Panc1 (cell line): ENCODE measurements around the gene PLCD4. TPM values are rescaled to one million over a fixed set of nuclear protein-coding genes. Genes with fewer than 3 reads are reported as not detected.
A peak's percentile ranks its signal among the peaks of the same experiment; 100 is the strongest.

Experiments
- ATAC-seq: fragments of 200-7000 bp; cut with Tn5 transposase; 2 replicates; pipeline ENCODE4 v1.9.1; 2020; ENCODE audit warnings: mild to moderate bottlenecking, moderate library complexity
- BruUV-seq: library from RNA; stranded (reverse); fragments of 400-500 nt; replicated peaks from 2 replicates; lab custom pipeline; 2021; lab: Mats Ljungman, UMichigan
- CTCF ChIA-PET: fragments of 300-600 bp; sonication (Branson Sonifier 250); formaldehyde crosslinking; loops from one replicate; lab custom pipeline; 2022; ENCODE audit warnings: antibody characterized with exemption; lab: Charles Lee
- POLR2A ChIA-PET: fragments of 300-600 bp; sonication (Branson Sonifier 250); formaldehyde crosslinking; loops from one replicate; lab custom pipeline; 2022; ENCODE audit warnings: antibody characterized with exemption; lab: Charles Lee
- DNase-seq: peaks from one replicate; pipeline ENCODE4 v3.0.0-alpha.2; 2010; ENCODE audit warnings: low read depth, low spot score
- H3K27ac ChIP-seq: 2 replicates; pipeline ENCODE4 v1.5.1; 2011; ENCODE audit warnings: mild to moderate bottlenecking, low read length, inconsistent platforms
- H3K27me3 ChIP-seq: fragments of 200-500 bp; sonication (Bioruptor generic); 2 replicates; pipeline ENCODE4 v1.6.0; 2014; ENCODE audit warnings: low read length, inconsistent platforms; ENCODE audit not compliant: control insufficient read depth, insufficient read depth
- H3K36me3 ChIP-seq: fragments of 200-500 bp; sonication (Bioruptor generic); 2 replicates; pipeline ENCODE4 v1.5.1; 2014; ENCODE audit warnings: inconsistent platforms, mild to moderate bottlenecking, low read length, moderate library complexity; ENCODE audit not compliant: control insufficient read depth, insufficient read depth
- H3K4me1 ChIP-seq: 2 replicates; pipeline ENCODE4 v1.5.1; 2011; ENCODE audit warnings: inconsistent platforms, mild to moderate bottlenecking, low read length, moderate library complexity; ENCODE audit not compliant: control insufficient read depth, insufficient read depth
- H3K4me3 ChIP-seq, 2 experiments: 2 replicates each; pipeline ENCODE4 v1.5.1; 2011 to 2012; ENCODE audit warnings: low read depth in 2 of 2, low read length in 2 of 2, mild to moderate bottlenecking in 2 of 2, inconsistent platforms in 1 of 2, moderate library complexity in 1 of 2
- H3K9me3 ChIP-seq: fragments of 200-500 bp; sonication (Bioruptor generic); 2 replicates; pipeline ENCODE4 v1.5.1; 2014; ENCODE audit warnings: low read depth, mild to moderate bottlenecking, inconsistent platforms, low read length, moderate library complexity; ENCODE audit not compliant: control insufficient read depth, insufficient read depth
- POLR2AphosphoS5 ChIP-seq: IDR thresholded peaks from 2 replicates; pipeline ENCODE4 v1.6.1; 2012; ENCODE audit warnings: mild to moderate bottlenecking, low read depth, low read length, moderate library complexity
- SIN3A ChIP-seq: IDR thresholded peaks from 2 replicates; pipeline ENCODE4 v1.6.1; 2012; ENCODE audit warnings: low read depth, mild to moderate bottlenecking, low read length, moderate library complexity, borderline replicate concordance; ENCODE audit not compliant: insufficient read depth
- TCF7L2 ChIP-seq: IDR thresholded peaks from 2 replicates; pipeline ENCODE4 v1.6.1; 2011; ENCODE audit warnings: mild to moderate bottlenecking, low read depth, low read length, inconsistent platforms
- in situ Hi-C: cut with HindIII; loops from 2 replicates; pipeline ENCODE4 v1.10.0; 2016; ENCODE audit warnings: low sequenced_read_pairs, low pct_unique_long_range_greater_than_20kb
- intact Hi-C: fragments of 100-400 bp; cut with micrococcal nuclease; formaldehyde crosslinking; loops from one replicate; pipeline ENCODE4 v1.10.0; 2022; ENCODE audit not compliant: unreplicated experiment
- total RNA-seq: library from RNA; stranded (reverse); gene quantifications from one replicate; pipeline ENCODE4 v1.2.1, GENCODE V29; 2021; ENCODE audit not compliant: unreplicated experiment
- TF ChIP-seq, protein P1 (sequence below): fragments of 450-650 bp; IDR thresholded peaks from 2 replicates; pipeline ENCODE4 v1.5.1; 2017; ENCODE audit warnings: mild to moderate bottlenecking
- TF ChIP-seq, protein P2 (sequence below), 2 experiments: IDR thresholded peaks; 2 replicates each; pipeline ENCODE4 v1.6.1; 2011 to 2012; ENCODE audit warnings: low read depth in 2 of 2, control low read depth in 1 of 2, low read length in 1 of 2, mild to moderate bottlenecking in 1 of 2, moderate library complexity in 1 of 2; ENCODE audit not compliant: insufficient read depth in 1 of 2

Gene PLCD4
- total RNA-seq, 1 experiment from 2014 or later = 12.9 TPM

DNA sequence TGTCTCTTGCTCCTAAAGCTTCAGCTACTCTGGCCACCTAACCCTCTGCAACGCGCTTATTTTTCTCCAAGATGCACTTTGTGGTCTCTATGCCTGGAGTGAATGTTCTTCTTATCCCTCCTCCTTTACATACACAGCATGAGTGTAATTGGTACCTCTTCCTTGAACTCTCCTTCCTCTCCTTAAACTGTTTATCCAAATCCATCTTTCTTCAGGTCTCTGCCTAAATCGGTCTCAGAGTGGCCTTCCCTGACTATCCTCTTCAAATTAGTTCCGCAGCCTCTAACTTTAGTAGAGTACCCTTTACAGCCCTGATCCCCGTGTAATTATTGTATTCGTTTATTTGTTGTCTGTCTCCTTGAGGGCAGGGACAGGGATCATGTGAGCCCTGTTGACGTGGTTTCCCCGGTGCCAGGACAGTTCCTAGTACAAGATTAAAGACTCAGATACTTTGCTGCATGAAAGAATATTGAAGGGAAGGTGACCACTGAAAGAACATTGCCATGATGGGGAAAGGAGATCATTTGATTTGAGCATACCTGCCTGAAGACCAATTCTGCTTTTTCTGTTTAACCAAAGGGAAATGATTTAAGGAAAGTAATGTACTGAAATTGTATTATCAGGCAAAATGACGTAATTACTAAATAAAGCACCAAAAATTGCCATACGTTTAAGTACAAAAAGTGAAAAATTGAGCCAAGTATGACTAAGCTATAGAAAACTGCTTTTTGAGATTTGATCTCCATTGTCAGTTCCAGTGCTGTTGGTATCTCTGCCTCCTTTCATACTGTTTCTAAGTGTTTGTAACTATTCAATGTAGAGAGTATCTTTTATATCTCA is 37.8 kb upstream of the PLCD4 start:
- POLR2A ChIA-PET = no interaction called here
- DNase-seq = no peak
- Histone ChIP-seq H3K36me3 (peaks cover 11% of the 10 kb centered on the region), H3K4me1 (peaks cover 18% of the 10 kb centered on the region), H3K27ac (peak overlapping the region; percentile 97), H3K9me3 (no peaks in the 10 kb centered on the region), H3K4me3 (peak overlapping the region; percentile 95), H3K27me3 (no peaks in the 10 kb centered on the region)
- ATAC-seq = no peak
- TSS peak; percentile 80 for BruUV-seq
- in situ Hi-C loops (no loop called here), intact Hi-C loops (no loop called here)
- CTCF ChIA-PET = interaction anchor here (0.6 kb wide), 1 partner anchor 213 kb away, joined by 3 read pairs; no protein-coding TSS in a partner anchor
- TF ChIP-seq POLR2AphosphoS5 (no peak), SIN3A (0 out of 2 replicates have a peak, but pooled peaks have one; percentile 18), TCF7L2 (no peak)
- TF ChIP-seq, protein P1, sequence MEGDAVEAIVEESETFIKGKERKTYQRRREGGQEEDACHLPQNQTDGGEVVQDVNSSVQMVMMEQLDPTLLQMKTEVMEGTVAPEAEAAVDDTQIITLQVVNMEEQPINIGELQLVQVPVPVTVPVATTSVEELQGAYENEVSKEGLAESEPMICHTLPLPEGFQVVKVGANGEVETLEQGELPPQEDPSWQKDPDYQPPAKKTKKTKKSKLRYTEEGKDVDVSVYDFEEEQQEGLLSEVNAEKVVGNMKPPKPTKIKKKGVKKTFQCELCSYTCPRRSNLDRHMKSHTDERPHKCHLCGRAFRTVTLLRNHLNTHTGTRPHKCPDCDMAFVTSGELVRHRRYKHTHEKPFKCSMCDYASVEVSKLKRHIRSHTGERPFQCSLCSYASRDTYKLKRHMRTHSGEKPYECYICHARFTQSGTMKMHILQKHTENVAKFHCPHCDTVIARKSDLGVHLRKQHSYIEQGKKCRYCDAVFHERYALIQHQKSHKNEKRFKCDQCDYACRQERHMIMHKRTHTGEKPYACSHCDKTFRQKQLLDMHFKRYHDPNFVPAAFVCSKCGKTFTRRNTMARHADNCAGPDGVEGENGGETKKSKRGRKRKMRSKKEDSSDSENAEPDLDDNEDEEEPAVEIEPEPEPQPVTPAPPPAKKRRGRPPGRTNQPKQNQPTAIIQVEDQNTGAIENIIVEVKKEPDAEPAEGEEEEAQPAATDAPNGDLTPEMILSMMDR = no peak
- TF ChIP-seq, protein P2, sequence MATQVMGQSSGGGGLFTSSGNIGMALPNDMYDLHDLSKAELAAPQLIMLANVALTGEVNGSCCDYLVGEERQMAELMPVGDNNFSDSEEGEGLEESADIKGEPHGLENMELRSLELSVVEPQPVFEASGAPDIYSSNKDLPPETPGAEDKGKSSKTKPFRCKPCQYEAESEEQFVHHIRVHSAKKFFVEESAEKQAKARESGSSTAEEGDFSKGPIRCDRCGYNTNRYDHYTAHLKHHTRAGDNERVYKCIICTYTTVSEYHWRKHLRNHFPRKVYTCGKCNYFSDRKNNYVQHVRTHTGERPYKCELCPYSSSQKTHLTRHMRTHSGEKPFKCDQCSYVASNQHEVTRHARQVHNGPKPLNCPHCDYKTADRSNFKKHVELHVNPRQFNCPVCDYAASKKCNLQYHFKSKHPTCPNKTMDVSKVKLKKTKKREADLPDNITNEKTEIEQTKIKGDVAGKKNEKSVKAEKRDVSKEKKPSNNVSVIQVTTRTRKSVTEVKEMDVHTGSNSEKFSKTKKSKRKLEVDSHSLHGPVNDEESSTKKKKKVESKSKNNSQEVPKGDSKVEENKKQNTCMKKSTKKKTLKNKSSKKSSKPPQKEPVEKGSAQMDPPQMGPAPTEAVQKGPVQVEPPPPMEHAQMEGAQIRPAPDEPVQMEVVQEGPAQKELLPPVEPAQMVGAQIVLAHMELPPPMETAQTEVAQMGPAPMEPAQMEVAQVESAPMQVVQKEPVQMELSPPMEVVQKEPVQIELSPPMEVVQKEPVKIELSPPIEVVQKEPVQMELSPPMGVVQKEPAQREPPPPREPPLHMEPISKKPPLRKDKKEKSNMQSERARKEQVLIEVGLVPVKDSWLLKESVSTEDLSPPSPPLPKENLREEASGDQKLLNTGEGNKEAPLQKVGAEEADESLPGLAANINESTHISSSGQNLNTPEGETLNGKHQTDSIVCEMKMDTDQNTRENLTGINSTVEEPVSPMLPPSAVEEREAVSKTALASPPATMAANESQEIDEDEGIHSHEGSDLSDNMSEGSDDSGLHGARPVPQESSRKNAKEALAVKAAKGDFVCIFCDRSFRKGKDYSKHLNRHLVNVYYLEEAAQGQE (IDR thresholded peaks at IDR 0.05; ENCODE audit: insufficient read depth in 1 of 2, low read depth in 2 of 2, low read length in 1 of 2) = no peak

DNA sequence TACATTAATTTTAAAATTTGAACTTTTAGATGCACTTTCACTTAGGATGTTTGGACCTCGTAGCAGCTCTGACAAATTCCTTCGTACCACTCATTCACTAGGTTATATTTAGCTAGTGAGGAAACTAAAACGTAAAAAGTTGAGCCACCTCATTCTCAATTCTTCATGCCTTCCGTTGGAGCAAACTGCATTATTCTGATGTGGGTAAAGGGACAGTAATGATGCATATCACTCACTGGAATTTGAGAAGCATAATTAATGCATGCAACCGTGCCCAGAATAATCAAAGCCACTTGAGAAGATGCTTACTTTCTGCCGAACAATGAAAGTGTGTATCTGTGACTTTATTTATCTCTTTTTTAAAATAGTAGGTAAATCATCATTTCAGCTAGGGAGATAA is 36.8 kb upstream of the PLCD4 start:
- no peak for ATAC-seq
- TF ChIP-seq TCF7L2 (no peak), POLR2AphosphoS5 (no peak), SIN3A (no peak)
- TF ChIP-seq, protein P1 = no peak
- TF ChIP-seq, protein P2 (IDR thresholded peaks at IDR 0.05; ENCODE audit: insufficient read depth in 1 of 2, low read depth in 2 of 2, low read length in 1 of 2) = no peak
- BruUV-seq = no TSS peak
- peaks cover 11% of the 10 kb centered on the region for H3K36me3 ChIP-seq
- intact Hi-C loops (no loop called here), in situ Hi-C loops (no loop called here)
- no peak for DNase-seq
- H3K9me3 ChIP-seq = no peaks in the 10 kb centered on the region
- no peaks in the 10 kb centered on the region for H3K27me3 ChIP-seq
- H3K27ac ChIP-seq = peak overlapping the region; percentile 97
- H3K4me3 ChIP-seq = peak overlapping the region; percentile 95
- ChIA-PET CTCF (no interaction called here), POLR2A (no interaction called here)
- H3K4me1 ChIP-seq = peaks cover 18% of the 10 kb centered on the region
